Skeletal muscle satellite cell (primary cell): ENCODE measurements around the gene GET4.

ENCODE experiments used
- H3K27me3 ChIP-seq: 2 replicates; pipeline ENCODE4 v1.7.0; 2013; ENCODE audit warnings: low read length; ENCODE audit not compliant: control insufficient read depth, insufficient read depth
- H3K36me3 ChIP-seq: 2 replicates; pipeline ENCODE4 v1.7.0; 2013; ENCODE audit warnings: mild to moderate bottlenecking, control low read depth, low read length; ENCODE audit not compliant: insufficient read depth
- H3K4me1 ChIP-seq: 2 replicates; pipeline ENCODE4 v1.7.0; 2013; ENCODE audit warnings: low read length; ENCODE audit not compliant: control insufficient read depth, insufficient read depth
- H3K4me2 ChIP-seq: 2 replicates; pipeline ENCODE4 v1.7.0; 2013; ENCODE audit warnings: mild to moderate bottlenecking, low read length
- H3K4me3 ChIP-seq: 2 replicates; pipeline ENCODE4 v1.7.0; 2013; ENCODE audit warnings: low read length
- H3K9ac ChIP-seq: 2 replicates; pipeline ENCODE4 v1.7.0; 2013; ENCODE audit warnings: mild to moderate bottlenecking, low read depth, low read length, moderate library complexity
- H3K9me3 ChIP-seq: replicated peaks from 2 replicates; pipeline ENCODE4 v1.7.0; 2013; ENCODE audit warnings: mild to moderate bottlenecking, control low read depth, low read length

Gene GET4

GRCh38 chr7:881441-882234 is 5.3 kb downstream of the GET4 start:
- Histone ChIP-seq H3K4me3 (no peak overlapping the region), H3K9ac (no peak overlapping the region), H3K36me3 (peaks cover 12% of the 10 kb centered on the region), H3K4me2 (no peak overlapping the region), H3K27me3 (no peaks in the 10 kb centered on the region), H3K9me3 (no peaks in the 10 kb centered on the region), H3K4me1 (peaks cover 25% of the 10 kb centered on the region)

DNA sequence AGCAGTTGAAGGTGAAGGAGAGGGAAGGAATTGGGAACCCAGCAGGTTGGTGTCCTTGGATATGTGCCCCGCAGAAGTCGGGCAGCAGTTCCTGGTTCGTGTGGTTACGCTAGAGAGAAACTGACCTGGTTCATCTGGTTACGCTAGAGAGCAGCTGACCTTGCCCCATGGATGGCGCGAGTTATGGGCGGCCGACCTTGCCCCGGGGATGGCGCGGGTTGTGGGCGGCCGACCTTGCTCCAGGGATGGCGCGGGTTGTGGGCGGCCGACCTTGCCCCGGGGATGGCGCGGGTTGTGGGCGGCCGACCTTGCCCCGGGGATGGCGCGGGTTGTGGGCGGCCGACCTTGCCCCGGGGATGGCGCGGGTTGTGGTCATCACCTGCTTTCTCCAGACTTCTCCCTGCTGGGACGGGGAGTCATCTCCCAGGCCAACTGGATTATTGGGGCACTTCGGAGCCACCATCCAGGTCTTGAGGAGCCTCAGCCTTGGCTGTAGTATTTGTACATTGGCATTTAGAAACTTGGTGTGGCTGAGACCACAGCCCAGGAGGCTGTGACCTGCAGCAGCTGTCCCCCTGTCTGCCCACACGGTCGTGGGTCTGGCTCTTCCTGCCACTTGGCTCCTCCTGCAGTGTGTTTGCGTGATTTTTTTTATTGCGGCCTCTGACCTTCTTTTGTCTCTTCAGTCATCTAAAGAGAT is 6.1 kb downstream of the GET4 start:
- H3K4me2 ChIP-seq = no peak overlapping the region
- H3K27me3 ChIP-seq = no peaks in the 10 kb centered on the region
- peaks cover 25% of the 10 kb centered on the region for H3K4me1 ChIP-seq
- no peak overlapping the region for H3K9ac ChIP-seq
- no peak overlapping the region for H3K4me3 ChIP-seq
- H3K9me3 ChIP-seq = no peaks in the 10 kb centered on the region
- H3K36me3 ChIP-seq = peaks cover 18% of the 10 kb centered on the region

GRCh38 chr7:883055-884021 is 7.0 kb downstream of the GET4 start:
- no peaks in the 10 kb centered on the region for H3K27me3 ChIP-seq
- H3K4me1 ChIP-seq = peaks cover 20% of the 10 kb centered on the region
- no peaks in the 10 kb centered on the region for H3K9me3 ChIP-seq
- no peak overlapping the region for H3K4me2 ChIP-seq
- no peak overlapping the region for H3K9ac ChIP-seq
- no peak overlapping the region for H3K4me3 ChIP-seq
- peaks cover 22% of the 10 kb centered on the region for H3K36me3 ChIP-seq

DNA sequence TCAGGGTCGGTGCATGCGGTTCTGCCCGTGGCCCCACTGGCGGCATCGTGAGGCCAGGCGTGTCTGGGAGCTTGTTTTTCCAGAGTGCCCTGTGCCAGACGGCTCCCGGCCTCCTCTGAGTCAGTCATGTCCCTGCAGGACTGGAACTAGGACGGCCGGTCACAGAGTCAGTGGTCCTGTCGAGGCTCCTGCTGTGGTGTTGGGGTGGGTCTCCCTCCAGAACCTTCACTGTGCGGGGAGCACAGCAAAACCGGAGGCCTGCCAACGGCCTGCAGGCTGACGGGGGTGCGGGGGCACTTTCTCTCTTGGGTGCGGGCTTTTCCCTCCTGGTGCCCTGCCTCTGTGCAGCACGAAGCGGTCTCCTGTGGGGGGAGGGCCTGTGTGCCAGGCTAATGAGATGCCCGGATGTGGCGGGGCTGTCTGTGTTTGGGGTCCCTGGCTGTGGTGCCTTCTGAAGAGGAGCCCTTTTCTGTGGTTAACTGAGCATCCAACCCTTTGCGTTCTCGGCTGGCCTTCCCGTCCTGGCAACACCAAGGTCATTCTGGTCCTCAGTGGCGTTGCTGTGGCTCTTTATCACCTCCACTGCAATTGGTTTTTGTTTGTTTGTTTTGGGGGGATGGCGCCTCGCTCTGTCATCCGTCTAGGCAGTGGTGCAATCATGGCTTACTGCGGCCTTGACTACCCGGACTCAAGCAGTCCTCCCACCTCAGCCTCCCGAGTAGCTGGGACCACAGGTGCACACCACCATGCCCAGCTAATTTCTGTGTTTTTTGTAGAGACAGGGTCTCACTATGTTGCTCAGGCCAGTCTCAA is 8.0 kb downstream of the GET4 start:
- no peak overlapping the region for H3K4me2 ChIP-seq
- H3K9ac ChIP-seq = no peak overlapping the region
- H3K4me3 ChIP-seq = no peak overlapping the region
- H3K36me3 ChIP-seq = peaks cover 25% of the 10 kb centered on the region
- no peaks in the 10 kb centered on the region for H3K27me3 ChIP-seq
- H3K4me1 ChIP-seq = peaks cover 12% of the 10 kb centered on the region
- H3K9me3 ChIP-seq = no peaks in the 10 kb centered on the region

- peaks cover 4% of the 10 kb centered on the region for H3K4me1 ChIP-seq
- no peaks in the 10 kb centered on the region for H3K27me3 ChIP-seq
- no peaks in the 10 kb centered on the region for H3K9me3 ChIP-seq
- H3K36me3 ChIP-seq = peaks cover 24% of the 10 kb centered on the region
- no peak overlapping the region for H3K9ac ChIP-seq
- no peak overlapping the region for H3K4me2 ChIP-seq
- no peak overlapping the region for H3K4me3 ChIP-seq
Measured at GRCh38 chr7:885261-885892, 9.0 kb downstream of the GET4 start.

- H3K4me2 ChIP-seq = no peak overlapping the region
- no peaks in the 10 kb centered on the region for H3K27me3 ChIP-seq
- no peak overlapping the region for H3K4me3 ChIP-seq
- no peak overlapping the region for H3K9ac ChIP-seq
- no peaks in the 10 kb centered on the region for H3K4me1 ChIP-seq
- no peaks in the 10 kb centered on the region for H3K9me3 ChIP-seq
- H3K36me3 ChIP-seq = peaks cover 24% of the 10 kb centered on the region
Measured at GRCh38 chr7:885893-886625, 9.7 kb downstream of the GET4 start.

- Histone ChIP-seq H3K36me3 (peaks cover 27% of the 10 kb centered on the region), H3K4me3 (no peak overlapping the region)
Measured at GRCh38 chr7:886626-887487, 10.5 kb downstream of the GET4 start.

GRCh38 chr7:887488-887820 is 11.1 kb downstream of the GET4 start:
- Histone ChIP-seq H3K4me3 (no peak overlapping the region), H3K36me3 (peaks cover 33% of the 10 kb centered on the region), H3K9me3 (no peaks in the 10 kb centered on the region), H3K9ac (no peak overlapping the region), H3K4me2 (no peak overlapping the region), H3K4me1 (no peaks in the 10 kb centered on the region), H3K27me3 (no peaks in the 10 kb centered on the region)

More at GRCh38 chr7:886626-887487, 10.5 kb downstream of the GET4 start:
- Histone ChIP-seq H3K9ac (no peak overlapping the region), H3K4me1 (no peaks in the 10 kb centered on the region), H3K9me3 (no peaks in the 10 kb centered on the region), H3K27me3 (no peaks in the 10 kb centered on the region), H3K4me2 (no peak overlapping the region)

GRCh38 chr7:888081-889024 is 12.0 kb downstream of the GET4 start:
- Histone ChIP-seq H3K9ac (no peak overlapping the region), H3K27me3 (no peaks in the 10 kb centered on the region), H3K4me1 (no peaks in the 10 kb centered on the region), H3K36me3 (peaks cover 39% of the 10 kb centered on the region), H3K4me2 (no peak overlapping the region), H3K4me3 (no peak overlapping the region), H3K9me3 (no peaks in the 10 kb centered on the region)
